Endothelial cell (in vitro differentiated cells): ENCODE results near the gene ADAM12. TPM values are rescaled to one million over a fixed set of nuclear protein-coding genes. Genes with fewer than 3 reads are reported as not detected.

Experiments used
- DNase-seq: peaks from one replicate; pipeline ENCODE4 v3.0.0; 2021; ENCODE audit warnings: low spot score
- H3K27ac Mint-ChIP-seq: one replicate; pipeline ENCODE4 v1.8.0; 2021; ENCODE audit warnings: mixed read lengths, inconsistent platforms; ENCODE audit not compliant: unreplicated experiment
- H3K27me3 Mint-ChIP-seq: one replicate; pipeline ENCODE4 v1.8.0; 2021; ENCODE audit warnings: mild to moderate bottlenecking, moderate library complexity, mixed read lengths, inconsistent platforms; ENCODE audit not compliant: unreplicated experiment
- H3K36me3 Mint-ChIP-seq: one replicate; pipeline ENCODE4 v1.8.0; 2021; ENCODE audit warnings: mild to moderate bottlenecking, low read depth, mixed read lengths, inconsistent platforms; ENCODE audit not compliant: unreplicated experiment
- H3K4me1 Mint-ChIP-seq: one replicate; pipeline ENCODE4 v1.8.0; 2021; ENCODE audit warnings: mild to moderate bottlenecking, mixed read lengths, inconsistent platforms; ENCODE audit not compliant: unreplicated experiment
- H3K4me3 Mint-ChIP-seq: one replicate; pipeline ENCODE4 v1.8.0; 2021; ENCODE audit warnings: mild to moderate bottlenecking, mixed read lengths, inconsistent platforms; ENCODE audit not compliant: unreplicated experiment
- H3K9me3 Mint-ChIP-seq: one replicate; pipeline ENCODE4 v1.8.0; 2021; ENCODE audit warnings: mixed read lengths, inconsistent platforms; ENCODE audit not compliant: unreplicated experiment
- CTCF ChIP-seq: fragments of 200-600 bp; sonication (generic); IDR thresholded peaks from one replicate; pipeline ENCODE4 v1.5.0; 2021; ENCODE audit warnings: antibody characterized with exemption; ENCODE audit not compliant: unreplicated experiment
- total RNA-seq: library from RNA; stranded (reverse); fragmentation: NEBNext Ultra II Directional; extraction: Animal tissue kit (Norgen Biotek cat#: 25700); gene quantifications from one replicate; pipeline ENCODE4 v1.2.1, GENCODE V29; 2021; ENCODE audit not compliant: unreplicated experiment

The ADAM12 gene
- total RNA-seq, 1 donor from 2014 or later: 9.0 TPM

DNA sequence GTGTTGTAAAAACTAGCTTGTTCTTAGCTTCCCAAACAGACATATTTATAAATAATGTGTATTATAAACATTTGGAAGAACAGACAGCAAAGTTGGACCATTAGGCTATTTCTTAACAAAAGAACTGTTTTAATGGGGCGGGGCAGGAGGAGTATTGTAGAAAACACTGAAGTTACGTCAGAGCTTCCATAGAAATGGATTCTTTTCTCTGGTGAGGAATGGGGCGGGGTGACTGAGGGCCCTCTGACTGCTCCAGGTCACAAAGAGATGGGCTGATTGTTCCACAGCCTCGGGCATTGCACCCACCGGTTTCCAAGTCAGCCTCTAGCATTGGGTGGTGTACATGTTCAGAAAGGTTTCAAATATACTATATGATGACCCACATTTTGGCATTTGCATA lies 36.8 kb upstream of the ADAM12 start:
- no peak overlapping the region for H3K27ac Mint-ChIP-seq

DNA sequence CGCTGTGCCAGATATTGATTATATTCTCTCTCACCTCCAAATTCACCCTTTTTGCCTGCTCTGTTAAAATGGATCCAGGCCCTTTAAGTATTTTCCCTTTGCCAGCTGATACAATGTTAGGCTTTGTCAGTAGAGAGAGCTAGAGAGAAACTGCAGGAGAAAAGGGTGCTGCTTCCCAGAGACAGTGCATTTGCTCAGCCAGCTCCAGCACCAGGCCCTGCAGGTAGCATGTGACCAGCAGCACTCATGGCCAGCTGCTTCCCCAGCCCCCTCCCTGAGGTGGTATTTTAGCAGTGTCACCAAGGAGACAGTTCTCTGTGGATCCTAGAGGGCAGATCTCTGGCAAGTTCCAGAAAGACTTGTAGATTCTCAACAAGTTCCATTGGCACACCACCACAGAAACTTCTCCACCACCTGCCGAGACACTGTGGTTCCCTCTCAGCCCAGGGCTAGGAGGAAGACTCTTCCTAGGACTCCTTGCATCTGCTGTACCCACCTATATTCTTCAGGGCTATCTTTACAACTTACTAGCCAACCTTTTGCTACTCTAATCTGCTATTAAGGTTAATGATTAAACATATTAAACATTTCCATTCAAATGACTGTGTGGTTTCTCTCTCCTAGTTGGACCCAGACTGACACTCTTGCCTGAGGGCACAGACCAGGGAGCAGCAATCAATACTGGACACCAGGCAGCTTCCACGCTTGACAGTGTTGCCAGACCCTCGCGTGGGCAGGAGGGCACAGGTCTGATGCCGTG lies 35.6 kb upstream of the ADAM12 start:
- Mint-ChIP-seq H3K9me3 (no peaks in the 10 kb centered on the region), H3K27me3 (no peaks in the 10 kb centered on the region), H3K27ac (no peak overlapping the region), H3K4me3 (no peak overlapping the region), H3K4me1 (peaks cover 11% of the 10 kb centered on the region), H3K36me3 (no peaks in the 10 kb centered on the region)
- no peak for DNase-seq
- TF ChIP-seq CTCF: no peak

More for the DNA sequence above, 36.8 kb upstream of the ADAM12 start:
- no peaks in the 10 kb centered on the region for H3K9me3 Mint-ChIP-seq
- H3K36me3 Mint-ChIP-seq: no peaks in the 10 kb centered on the region
- H3K4me3 Mint-ChIP-seq: no peak overlapping the region
- TF ChIP-seq CTCF: no peak
- no peak for DNase-seq
- no peaks in the 10 kb centered on the region for H3K27me3 Mint-ChIP-seq
- H3K4me1 Mint-ChIP-seq: peaks cover 11% of the 10 kb centered on the region

GRCh38 chr10:126422567-126422966 lies 34.3 kb upstream of the ADAM12 start:
- TF ChIP-seq CTCF: no peak
- H3K27ac Mint-ChIP-seq: no peak overlapping the region
- H3K4me3 Mint-ChIP-seq: no peak overlapping the region
- H3K9me3 Mint-ChIP-seq: no peaks in the 10 kb centered on the region
- H3K36me3 Mint-ChIP-seq: no peaks in the 10 kb centered on the region
- no peaks in the 10 kb centered on the region for H3K27me3 Mint-ChIP-seq
- H3K4me1 Mint-ChIP-seq: peaks cover 11% of the 10 kb centered on the region
- no peak for DNase-seq

GRCh38 chr10:126421756-126422256 lies 33.5 kb upstream of the ADAM12 start:
- Mint-ChIP-seq H3K27me3 (no peaks in the 10 kb centered on the region), H3K4me3 (no peak overlapping the region), H3K27ac (no peak overlapping the region), H3K4me1 (peaks cover 11% of the 10 kb centered on the region), H3K9me3 (no peaks in the 10 kb centered on the region), H3K36me3 (no peaks in the 10 kb centered on the region)
- TF ChIP-seq CTCF: no peak
- no peak for DNase-seq

DNA sequence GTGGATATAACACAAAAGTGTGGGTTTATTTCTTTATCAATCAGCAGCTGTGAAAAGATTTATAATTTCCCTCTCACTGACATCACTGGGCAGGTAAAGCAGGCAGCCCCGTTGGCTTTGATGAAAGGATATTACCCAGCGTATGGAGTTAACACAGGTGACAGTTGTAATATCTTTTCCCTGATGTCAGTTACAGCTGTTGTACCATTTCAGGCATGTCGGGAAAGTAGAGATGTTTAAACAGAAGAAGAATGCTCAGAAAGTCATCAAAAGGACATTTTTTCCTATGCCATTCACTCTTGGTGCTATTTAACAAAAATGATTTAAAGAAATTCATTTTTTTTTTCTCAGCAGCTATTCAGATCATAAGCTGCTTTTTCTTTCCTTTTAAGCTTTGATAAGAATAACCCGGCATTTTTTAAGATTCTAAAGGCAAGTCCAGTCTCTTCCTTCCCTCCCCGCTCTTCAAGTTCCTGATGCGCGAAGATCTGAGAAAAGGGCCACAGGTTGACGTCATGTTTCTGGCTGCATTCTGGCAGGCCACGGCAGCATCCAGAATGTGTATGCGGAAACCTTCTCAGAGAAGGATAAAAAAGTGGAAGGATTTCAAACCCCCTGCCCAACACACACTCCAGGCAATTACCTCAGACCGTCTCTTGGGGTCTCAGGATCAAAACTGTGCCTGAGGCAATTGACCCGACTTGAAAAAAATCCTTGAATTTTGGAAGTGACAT lies 32.5 kb upstream of the ADAM12 start:
- H3K4me3 Mint-ChIP-seq: no peak overlapping the region
- no peaks in the 10 kb centered on the region for H3K9me3 Mint-ChIP-seq
- no peaks in the 10 kb centered on the region for H3K36me3 Mint-ChIP-seq
- no peaks in the 10 kb centered on the region for H3K27me3 Mint-ChIP-seq
- H3K4me1 Mint-ChIP-seq: peaks cover 8% of the 10 kb centered on the region
- no peak overlapping the region for H3K27ac Mint-ChIP-seq
- no peak for TF ChIP-seq CTCF
- no peak for DNase-seq
